H1 (cell line): ENCODE measurements around the gene ITPR3.

Source experiments
- EP300 ChIP-seq, 2 experiments: IDR thresholded peaks; 1 replicate in 1 of 2; 2 replicates in 1 of 2; pipeline ENCODE4 v1.6.1; 2011 to 2012; ENCODE audit warnings: low read depth in 2 of 2, low read length in 2 of 2, mild to moderate bottlenecking in 2 of 2, borderline replicate concordance in 1 of 2, inconsistent platforms in 1 of 2, moderate library complexity in 1 of 2
- HDAC2 ChIP-seq, 2 experiments: fragments of 300-600 bp in 1 of 2; sonication (generic) in 1 of 2; IDR thresholded peaks; 2 replicates each; pipeline ENCODE4 v1.6.1; 2011 to 2012; ENCODE audit warnings: low read depth in 2 of 2, low read length in 2 of 2, mild to moderate bottlenecking in 2 of 2, moderate library complexity in 2 of 2, borderline replicate concordance in 1 of 2, inconsistent platforms in 1 of 2
- POLR2AphosphoS5 ChIP-seq: IDR thresholded peaks from 2 replicates; pipeline ENCODE4 v1.6.1; 2011; ENCODE audit warnings: low read depth, low read length
- SUZ12 ChIP-seq: fragments of 200-600 bp; sonication (generic); IDR thresholded peaks from 2 replicates; pipeline ENCODE4 v1.6.1; 2012; ENCODE audit warnings: mild to moderate bottlenecking, inconsistent platforms, low read length, moderate library complexity, mixed read lengths

- no peak for TF ChIP-seq HDAC2 (IDR thresholded peaks at IDR 0.05; ENCODE audit: borderline replicate concordance in 1 of 2, low read depth in 2 of 2, low read length in 2 of 2)
- TF ChIP-seq EP300 (IDR thresholded peaks at IDR 0.05; ENCODE audit: borderline replicate concordance in 1 of 2, low read depth in 2 of 2, low read length in 2 of 2) = no peak
- no peak for TF ChIP-seq SUZ12
- TF ChIP-seq POLR2AphosphoS5 = no peak
Measured at GRCh38 chr6:33721508-33721907, 100.4 kb downstream of the ITPR3 start.
